ENCODE data around the gene MACROH2A2. TPM values are rescaled to one million over a fixed set of nuclear protein-coding genes. Genes with fewer than 3 reads are reported as not detected.

Gene MACROH2A2
- total and polyA plus RNA-seq, 2 of the 4 experiments (the other 2 are of a cell fraction), result 16.1 to 17.4 TPM

- no peaks in the 10 kb centered on the region for H3K9me3 ChIP-seq (ENCODE audit: control insufficient read depth, insufficient read depth, low read length)
- ATAC-seq (ENCODE audit: low read depth), result no peak
- TF ChIP-seq CTCF (conservative IDR thresholded peaks at IDR 0.05; ENCODE audit: low read depth, low read length), result no peak
- no peak for TF ChIP-seq RCOR1 (IDR thresholded peaks at IDR 0.05; ENCODE audit: insufficient replicate concordance, low read length)
Observed at GRCh38 chr10:70068925-70069324, 16.3 kb downstream of the MACROH2A2 start.

More at GRCh38 chr10:70068925-70069324, 16.3 kb downstream of the MACROH2A2 start:
- Histone ChIP-seq H3K4me2 (ENCODE audit: low read depth, low read length) (no peak overlapping the region), H3K36me3 (ENCODE audit: control insufficient read depth, insufficient read depth, low read length) (no peaks in the 10 kb centered on the region), H3K27me3 (ENCODE audit: control insufficient read depth, insufficient read depth, low read length) (no peaks in the 10 kb centered on the region), H4K91ac (ENCODE audit: insufficient read depth, low read depth, low read length) (no peak overlapping the region), H2AK9ac (replicated peaks; ENCODE audit: low read depth, low read length, poor library complexity) (no peak overlapping the region), H2AK5ac (ENCODE audit: low read depth, low read length) (no peak overlapping the region), H3K23ac (ENCODE audit: low read depth, low read length) (no peak overlapping the region), H3K18ac (ENCODE audit: low read depth, low read length) (no peak overlapping the region), H3K56ac (ENCODE audit: extremely low read depth, insufficient read depth, low read length) (no peak overlapping the region), H3K4me1 (ENCODE audit: control insufficient read depth, insufficient read depth, low read length) (no peaks in the 10 kb centered on the region), H3K9me1 (ENCODE audit: insufficient read depth, low read length) (0 out of 2 replicates have a peak, but pooled peaks cover 3% of the 10 kb centered on the region), H3K4me3 (ENCODE audit: insufficient read depth, low read depth, low read length) (no peak overlapping the region), H3K27ac (ENCODE audit: insufficient read depth, low read length) (no peak overlapping the region), H2BK15ac (ENCODE audit: low read depth, low read length) (no peak overlapping the region), H4K8ac (ENCODE audit: low read depth in 2 of 2, low read length in 2 of 2) (no peak overlapping the region), H2AFZ (replicated peaks; ENCODE audit: low read length, poor library complexity) (no peak overlapping the region), H3K4ac (ENCODE audit: low read depth, low read length) (no peak overlapping the region), H3K9ac (ENCODE audit: low read depth, low read length) (no peak overlapping the region), H4K5ac (ENCODE audit: low read depth, low read length) (no peak overlapping the region), H4K20me1 (ENCODE audit: insufficient read depth, low read length) (0 out of 2 replicates have a peak, but pooled peaks cover 4% of the 10 kb centered on the region), H2BK120ac (ENCODE audit: low read depth, low read length) (no peak overlapping the region), H3K79me1 (ENCODE audit: low read depth in 1 of 2, low read length in 2 of 2) (peaks cover 3 to 4% of the 10 kb centered on the region in 2 experiments; a peak in 2 of 4 replicates), H3K14ac (replicated peaks; ENCODE audit: low read depth, low read length) (no peak overlapping the region), H2BK5ac (ENCODE audit: low read depth, low read length, poor library complexity, severe bottlenecking) (no peak overlapping the region), H2BK20ac (ENCODE audit: low read depth, low read length) (no peak overlapping the region)
- in situ Hi-C loops (cut with MboI; ENCODE audit: low sequenced_read_pairs), result no loop called here
- ChIA-PET CTCF (no interaction called here), POLR2A (ENCODE audit: unreplicated experiment) (no interaction called here)
- WGBS, 2 experiments (ENCODE audit: extremely low coverage in 2 of 2, insufficient read length in 1 of 2), result 73% methylated on average over 5 of the region's 10 CpGs; no CpG with 5 or more reads in 1 of the 2 experiments
- intact Hi-C loops (cut with micrococcal nuclease), result no loop called here
- no peak for DNase-seq
- dilution Hi-C loops (cut with HindIII; ENCODE audit: low sequenced_read_pairs, unreplicated experiment), result no loop called here
- no TSS peak for BruUV-seq (replicated peaks)
